IPS-15b (cell line): Measurements from ENCODE around the gene MSLN.

Source experiments
- H3K27me3 ChIP-seq: one replicate; pipeline ENCODE4 v1.6.1; 2013; ENCODE audit warnings: low read length; ENCODE audit not compliant: control insufficient read depth, insufficient read depth
- H3K36me3 ChIP-seq: one replicate; pipeline ENCODE4 v1.6.1; 2013; ENCODE audit warnings: low read length; ENCODE audit not compliant: control insufficient read depth, insufficient read depth
- H3K4me1 ChIP-seq: one replicate; pipeline ENCODE4 v1.6.1; 2013; ENCODE audit warnings: mild to moderate bottlenecking, low read length; ENCODE audit not compliant: control insufficient read depth, insufficient read depth
- H3K4me3 ChIP-seq: one replicate; pipeline ENCODE4 v1.5.1; 2013; ENCODE audit warnings: low read depth, low read length
- H3K9ac ChIP-seq: one replicate; pipeline ENCODE4 v1.6.1; 2013; ENCODE audit warnings: low read depth, mild to moderate bottlenecking, low read length
- H3K9me3 ChIP-seq: one replicate; pipeline ENCODE4 v1.6.1; 2013; ENCODE audit warnings: mild to moderate bottlenecking, low read length; ENCODE audit not compliant: control insufficient read depth, insufficient read depth

Gene MSLN

DNA sequence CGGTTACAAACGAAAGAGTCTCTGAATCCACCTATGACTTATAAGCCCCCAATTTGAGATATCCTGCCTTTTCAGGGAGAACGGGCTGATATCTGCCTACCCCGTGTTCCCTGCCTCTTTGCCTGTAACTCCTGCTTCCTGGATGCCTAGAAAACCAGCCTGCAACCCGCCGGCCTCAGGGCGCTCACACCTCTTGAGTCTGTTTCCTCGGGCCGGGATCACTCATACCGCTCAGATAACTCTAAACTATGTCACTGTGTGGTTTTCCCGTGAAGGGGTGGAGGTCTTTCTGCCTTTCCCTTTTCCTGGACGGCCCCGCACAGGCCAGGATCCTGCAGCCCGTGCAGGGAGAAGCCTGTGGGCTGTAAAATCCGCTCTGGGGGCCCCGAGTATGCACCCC lies 17.3 kb downstream of the MSLN start:
- H3K36me3 ChIP-seq, result no peaks in the 10 kb centered on the region
- H3K4me3 ChIP-seq, result no peak overlapping the region
- H3K4me1 ChIP-seq, result no peaks in the 10 kb centered on the region
- peaks cover 2% of the 10 kb centered on the region for H3K27me3 ChIP-seq
- H3K9me3 ChIP-seq, result no peaks in the 10 kb centered on the region
- no peak overlapping the region for H3K9ac ChIP-seq

DNA sequence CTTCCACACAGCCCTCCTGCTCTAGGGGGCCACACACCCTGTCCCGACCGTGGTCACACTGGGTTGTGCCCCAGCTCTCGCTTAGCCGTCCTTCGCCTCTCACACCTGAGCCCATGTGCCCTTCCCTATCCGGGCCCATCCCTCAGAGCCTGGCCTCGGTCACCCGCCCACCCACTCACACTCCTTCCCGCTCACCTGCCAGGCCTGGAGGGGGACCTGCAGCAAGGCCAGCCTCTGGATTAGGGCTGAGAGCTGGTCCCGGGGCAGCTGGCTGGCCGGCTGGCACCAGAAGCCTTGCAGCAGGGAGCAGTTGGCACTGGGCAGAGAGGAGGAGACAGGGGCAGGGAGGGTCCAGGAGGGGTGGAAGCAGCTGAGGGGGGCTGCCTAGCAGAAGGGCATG lies 17.9 kb downstream of the MSLN start:
- Histone ChIP-seq H3K9ac (no peak overlapping the region), H3K9me3 (no peaks in the 10 kb centered on the region), H3K4me1 (no peaks in the 10 kb centered on the region), H3K4me3 (no peak overlapping the region), H3K36me3 (no peaks in the 10 kb centered on the region), H3K27me3 (peaks cover 2% of the 10 kb centered on the region)

GRCh38 chr16:778909-779527 lies 18.5 kb downstream of the MSLN start:
- no peaks in the 10 kb centered on the region for H3K36me3 ChIP-seq
- no peaks in the 10 kb centered on the region for H3K9me3 ChIP-seq
- H3K27me3 ChIP-seq, result peaks cover 2% of the 10 kb centered on the region
- no peaks in the 10 kb centered on the region for H3K4me1 ChIP-seq
- H3K4me3 ChIP-seq, result no peak overlapping the region
- H3K9ac ChIP-seq, result no peak overlapping the region

- Histone ChIP-seq H3K9ac (no peak overlapping the region), H3K27me3 (peaks cover 2% of the 10 kb centered on the region), H3K36me3 (no peaks in the 10 kb centered on the region), H3K9me3 (no peaks in the 10 kb centered on the region), H3K4me3 (no peak overlapping the region), H3K4me1 (no peaks in the 10 kb centered on the region)
Observed at GRCh38 chr16:779561-779960, 19.0 kb downstream of the MSLN start.

DNA sequence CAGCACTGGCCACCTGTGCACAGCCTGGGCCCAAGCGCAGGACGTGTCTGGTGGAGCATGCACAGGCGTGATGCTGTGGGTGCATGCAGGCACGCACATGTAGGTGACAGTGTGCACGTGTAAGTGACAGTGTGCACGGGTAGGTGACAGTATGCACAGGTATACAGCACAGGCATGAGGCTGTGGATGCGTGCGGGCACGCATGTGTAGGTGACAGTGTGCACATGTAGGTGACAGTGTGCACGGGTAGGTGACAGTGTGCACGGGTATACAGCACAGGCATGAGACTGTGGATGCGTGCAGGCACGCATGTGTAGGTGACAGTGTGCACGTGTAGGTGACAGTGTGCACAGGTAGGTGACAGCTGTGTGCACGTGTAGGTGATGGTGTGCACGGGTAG lies 19.8 kb downstream of the MSLN start:
- H3K27me3 ChIP-seq, result peaks cover 2% of the 10 kb centered on the region
- H3K36me3 ChIP-seq, result no peaks in the 10 kb centered on the region
- no peaks in the 10 kb centered on the region for H3K4me1 ChIP-seq
- no peak overlapping the region for H3K4me3 ChIP-seq
- H3K9ac ChIP-seq, result no peak overlapping the region
- H3K9me3 ChIP-seq, result no peaks in the 10 kb centered on the region

DNA sequence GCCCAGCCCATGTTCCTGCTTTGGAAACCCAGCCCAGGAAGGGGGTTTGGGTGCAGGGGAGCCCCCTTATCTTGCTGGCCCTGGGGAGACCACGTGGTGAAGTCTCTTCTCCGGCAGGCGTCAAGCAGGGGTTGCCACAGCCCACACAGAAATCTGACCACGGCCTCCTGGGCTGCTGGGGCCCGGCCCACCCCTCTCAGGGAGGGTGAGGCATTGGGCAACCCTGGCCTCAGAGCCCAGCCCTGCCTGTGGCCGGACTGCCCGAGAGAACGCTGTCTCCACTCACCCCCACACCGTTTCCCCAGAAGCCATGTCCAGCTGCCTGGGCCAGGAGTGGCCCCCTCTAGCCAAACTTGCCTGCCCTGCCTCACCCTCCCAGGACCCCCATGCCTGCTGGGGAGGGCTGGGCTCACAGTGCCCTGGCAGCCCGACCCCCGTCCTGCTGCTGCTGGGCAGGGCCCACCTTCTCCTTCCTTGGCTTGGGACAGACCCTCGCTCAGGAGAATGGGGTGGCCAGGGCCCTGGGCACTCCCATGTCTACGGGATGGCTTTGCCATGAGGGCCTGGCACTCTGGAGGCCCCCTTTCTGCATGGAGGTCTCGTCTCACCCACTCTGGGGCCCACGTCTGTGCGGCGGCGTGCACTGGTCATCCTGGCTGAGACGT lies 20.9 kb downstream of the MSLN start:
- Histone ChIP-seq H3K9me3 (no peaks in the 10 kb centered on the region), H3K4me1 (no peaks in the 10 kb centered on the region), H3K4me3 (no peak overlapping the region), H3K9ac (no peak overlapping the region), H3K36me3 (peaks cover 8% of the 10 kb centered on the region), H3K27me3 (peaks cover 2% of the 10 kb centered on the region)

DNA sequence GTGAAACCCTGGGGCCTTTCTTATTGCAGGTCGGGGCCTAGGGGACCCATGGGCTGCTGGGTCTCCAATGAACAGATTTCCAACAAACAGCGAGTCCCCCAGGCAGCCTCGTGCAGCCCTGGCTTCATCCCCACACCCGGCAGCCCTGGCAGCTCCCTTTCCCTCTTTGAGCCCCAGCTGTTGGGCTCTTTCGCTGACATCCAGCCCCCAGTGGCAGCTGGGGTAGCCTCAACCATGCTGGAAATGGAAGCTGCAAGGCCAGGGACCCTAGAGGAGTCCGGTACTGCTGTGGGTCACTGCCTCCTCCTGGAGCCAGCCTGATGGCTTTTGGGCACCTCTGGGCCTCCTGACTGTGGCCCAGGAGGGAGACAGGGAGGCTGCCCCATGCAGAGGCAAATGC lies 21.7 kb downstream of the MSLN start:
- H3K9me3 ChIP-seq, result no peaks in the 10 kb centered on the region
- H3K27me3 ChIP-seq, result peaks cover 2% of the 10 kb centered on the region
- no peak overlapping the region for H3K4me3 ChIP-seq
- no peaks in the 10 kb centered on the region for H3K4me1 ChIP-seq
- peaks cover 11% of the 10 kb centered on the region for H3K36me3 ChIP-seq
- no peak overlapping the region for H3K9ac ChIP-seq

DNA sequence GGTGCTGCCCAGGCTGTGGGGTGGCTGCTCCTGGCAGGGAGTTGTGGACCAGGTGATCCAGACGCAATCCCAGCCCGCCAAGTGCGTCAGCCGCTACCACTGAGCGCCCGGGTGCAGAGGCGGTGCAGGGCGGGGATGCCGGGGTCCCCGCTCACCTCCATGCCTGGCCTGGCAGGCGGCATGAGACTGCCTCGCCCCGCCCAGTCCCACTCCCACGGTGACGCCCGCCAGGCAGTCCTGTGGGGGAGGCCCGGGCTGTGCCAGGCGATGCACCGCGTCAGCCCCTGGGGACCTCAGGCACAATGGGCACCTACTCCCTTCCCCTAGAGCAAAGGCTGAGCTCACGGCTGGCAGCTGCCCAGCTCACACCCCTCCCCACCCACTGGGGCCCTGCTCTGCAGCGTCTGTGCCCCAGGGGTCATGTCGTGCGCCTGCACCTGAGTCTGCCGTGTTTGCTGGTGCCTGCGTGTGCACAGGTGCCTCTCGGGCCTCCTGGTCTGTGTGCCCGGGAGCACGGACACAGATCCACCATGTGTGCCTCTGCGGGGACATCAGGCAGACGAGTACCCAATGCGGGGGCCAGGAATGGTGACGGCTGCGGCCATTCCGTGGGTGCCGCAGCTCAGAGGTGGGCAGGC lies 22.4 kb downstream of the MSLN start:
- peaks cover 2% of the 10 kb centered on the region for H3K27me3 ChIP-seq
- no peaks in the 10 kb centered on the region for H3K4me1 ChIP-seq
- no peak overlapping the region for H3K9ac ChIP-seq
- H3K4me3 ChIP-seq, result no peak overlapping the region
- H3K36me3 ChIP-seq, result peaks cover 11% of the 10 kb centered on the region
- H3K9me3 ChIP-seq, result no peaks in the 10 kb centered on the region

DNA sequence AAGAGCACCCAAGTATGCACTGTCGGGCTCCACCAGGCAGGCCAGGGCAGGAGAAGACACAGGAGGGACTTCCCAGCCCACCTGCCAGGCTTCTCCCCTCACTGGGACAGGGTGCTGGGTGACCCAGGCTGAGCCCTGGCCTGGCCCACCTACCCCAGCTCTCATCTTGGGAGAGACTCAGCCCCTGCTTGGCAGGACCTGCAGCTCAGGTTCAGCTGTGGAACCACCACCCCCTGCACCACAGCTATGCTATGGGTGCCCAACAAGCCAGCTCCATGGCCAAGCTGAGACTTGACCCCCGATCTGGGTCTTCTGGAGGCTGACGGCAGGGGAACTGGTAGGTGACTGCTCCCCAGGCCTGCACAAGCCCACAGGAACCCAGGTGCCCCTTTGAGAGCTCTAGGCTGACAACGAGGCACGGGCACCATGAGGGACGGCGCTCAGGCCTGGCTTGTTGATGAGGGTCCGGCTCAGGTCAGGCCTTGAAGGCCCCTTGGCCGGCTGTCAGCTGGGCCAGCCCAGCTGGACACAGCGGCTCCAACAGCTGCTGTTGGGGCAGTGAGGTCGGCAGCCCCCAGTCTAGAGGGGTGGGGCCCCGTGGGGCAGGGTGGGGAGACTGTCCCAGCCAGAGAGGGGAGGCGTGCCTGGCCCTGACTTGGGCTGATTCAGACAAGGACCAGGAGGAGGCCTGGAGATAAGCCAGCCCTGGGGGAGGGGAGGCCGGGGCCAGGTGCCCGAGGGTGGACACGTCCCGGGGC lies 23.0 kb downstream of the MSLN start:
- Histone ChIP-seq H3K4me3 (no peak overlapping the region), H3K4me1 (no peaks in the 10 kb centered on the region), H3K9me3 (no peaks in the 10 kb centered on the region), H3K27me3 (peaks cover 2% of the 10 kb centered on the region), H3K36me3 (peaks cover 11% of the 10 kb centered on the region), H3K9ac (no peak overlapping the region)

GRCh38 chr16:784431-784830 lies 23.9 kb downstream of the MSLN start:
- Histone ChIP-seq H3K4me3 (no peak overlapping the region), H3K9me3 (no peaks in the 10 kb centered on the region), H3K36me3 (peaks cover 13% of the 10 kb centered on the region), H3K9ac (no peak overlapping the region), H3K27me3 (no peaks in the 10 kb centered on the region), H3K4me1 (no peaks in the 10 kb centered on the region)

DNA sequence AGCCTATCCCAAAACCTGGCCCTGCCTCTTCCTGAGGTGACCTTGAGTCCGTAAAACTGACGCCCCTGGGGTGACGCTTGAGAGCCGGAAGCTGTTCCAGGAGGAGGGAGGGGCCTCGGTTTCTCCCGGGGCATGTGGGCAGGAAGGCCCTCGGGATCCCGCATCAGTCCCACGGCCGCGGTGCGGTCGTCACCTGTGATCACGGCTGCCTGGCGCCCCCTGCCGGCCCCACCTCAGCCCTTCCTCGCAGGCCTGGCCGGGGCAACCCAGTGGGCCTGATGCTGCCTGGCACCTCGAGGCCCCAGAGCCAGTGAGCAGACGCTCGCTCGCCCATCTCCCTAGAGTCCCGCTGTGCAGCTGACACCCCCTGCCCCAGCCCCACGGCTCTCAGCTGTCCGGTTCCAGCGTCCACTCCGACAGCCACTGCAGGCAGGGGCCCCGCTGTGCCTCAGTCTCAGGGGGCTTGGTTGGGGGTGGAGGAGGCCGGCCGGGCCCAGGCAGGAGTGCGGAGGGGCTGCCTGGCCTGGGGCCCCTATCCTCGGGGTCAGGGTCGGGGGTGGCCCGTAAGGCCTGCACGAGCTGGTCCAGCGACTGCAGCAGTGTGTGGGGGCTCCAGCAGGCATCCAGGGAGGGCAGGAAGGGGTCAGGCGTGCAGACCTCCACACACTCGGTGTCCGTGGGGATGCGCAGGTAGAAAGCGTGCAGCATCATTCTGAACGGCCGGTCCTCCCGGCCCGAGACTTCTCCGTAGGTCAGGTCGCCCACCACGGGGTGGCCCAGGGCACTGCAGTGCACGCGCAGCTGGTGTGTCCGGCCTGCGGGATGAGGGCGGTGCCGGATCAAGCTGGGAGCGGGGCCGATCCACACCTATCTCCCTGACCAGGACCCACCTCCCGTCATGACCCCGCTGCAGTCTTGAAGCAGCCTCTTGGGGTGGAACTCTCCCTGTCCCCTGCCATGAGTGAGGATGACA lies 25.3 kb downstream of the MSLN start:
- no peaks in the 10 kb centered on the region for H3K9me3 ChIP-seq
- no peaks in the 10 kb centered on the region for H3K4me1 ChIP-seq
- H3K4me3 ChIP-seq, result no peak overlapping the region
- H3K36me3 ChIP-seq, result peaks cover 24% of the 10 kb centered on the region
- H3K9ac ChIP-seq, result peak overlapping the region; percentile 54
- no peaks in the 10 kb centered on the region for H3K27me3 ChIP-seq
